OCI-M1 (cell line): ENCODE results near the gene FAM117A.
"Not testable (repeated sequence)": the region's sequence is repeated elsewhere in the genome, so short reads cannot be mapped to it uniquely, and the experiment has no call there.

Experiments
- DNase-seq: peaks from one replicate; lab custom pipeline; 2025; lab: John Stamatoyannopoulos, UW

The FAM117A gene

GRCh38 chr17:49739641-49740271, 24.2 kb downstream of the FAM117A start:
- DNase-seq = peak; percentile 99

GRCh38 chr17:49738456-49739163, 25.3 kb downstream of the FAM117A start:
- DNase-seq = no peak

GRCh38 chr17:49734515-49735490, 29.1 kb downstream of the FAM117A start:
- no peak for DNase-seq

GRCh38 chr17:49731435-49731831, 32.5 kb downstream of the FAM117A start:
- DNase-seq = no peak

- no peak for DNase-seq
These were observed 33.0 kb downstream of the FAM117A start for GRCh38 chr17:49730785-49731434.

- no peak for DNase-seq
These were observed 33.7 kb downstream of the FAM117A start for GRCh38 chr17:49730078-49730784.

GRCh38 chr17:49729069-49729468, 34.9 kb downstream of the FAM117A start:
- DNase-seq = no peak

GRCh38 chr17:49728425-49728824, 35.5 kb downstream of the FAM117A start:
- DNase-seq = no peak

GRCh38 chr17:49727380-49727779, 36.6 kb downstream of the FAM117A start:
- DNase-seq = no peak

- DNase-seq = no peak
These were observed 38.3 kb downstream of the FAM117A start for GRCh38 chr17:49725452-49726130.

GRCh38 chr17:49724552-49724951, 39.4 kb downstream of the FAM117A start:
- not testable (repeated sequence) for DNase-seq

GRCh38 chr17:49723423-49723822, 40.5 kb downstream of the FAM117A start:
- no peak for DNase-seq

- DNase-seq = no peak
These were observed 41.9 kb downstream of the FAM117A start for GRCh38 chr17:49722066-49722465.

- no peak for DNase-seq
These were observed 46.5 kb downstream of the FAM117A start for GRCh38 chr17:49717371-49717861.

- no peak for DNase-seq
These were observed 47.1 kb downstream of the FAM117A start for GRCh38 chr17:49716668-49717364.

- no peak for DNase-seq
These were observed 48.1 kb downstream of the FAM117A start for GRCh38 chr17:49715717-49716279.

GRCh38 chr17:49715216-49715615, 48.7 kb downstream of the FAM117A start:
- no peak for DNase-seq

GRCh38 chr17:49708515-49709183, 55.3 kb downstream of the FAM117A start:
- peak; percentile 72 for DNase-seq
